Measurements from ENCODE around the gene VGLL4.
A peak's percentile ranks its signal among the peaks of the same experiment; 100 is the strongest.

VGLL4 gene

DNA sequence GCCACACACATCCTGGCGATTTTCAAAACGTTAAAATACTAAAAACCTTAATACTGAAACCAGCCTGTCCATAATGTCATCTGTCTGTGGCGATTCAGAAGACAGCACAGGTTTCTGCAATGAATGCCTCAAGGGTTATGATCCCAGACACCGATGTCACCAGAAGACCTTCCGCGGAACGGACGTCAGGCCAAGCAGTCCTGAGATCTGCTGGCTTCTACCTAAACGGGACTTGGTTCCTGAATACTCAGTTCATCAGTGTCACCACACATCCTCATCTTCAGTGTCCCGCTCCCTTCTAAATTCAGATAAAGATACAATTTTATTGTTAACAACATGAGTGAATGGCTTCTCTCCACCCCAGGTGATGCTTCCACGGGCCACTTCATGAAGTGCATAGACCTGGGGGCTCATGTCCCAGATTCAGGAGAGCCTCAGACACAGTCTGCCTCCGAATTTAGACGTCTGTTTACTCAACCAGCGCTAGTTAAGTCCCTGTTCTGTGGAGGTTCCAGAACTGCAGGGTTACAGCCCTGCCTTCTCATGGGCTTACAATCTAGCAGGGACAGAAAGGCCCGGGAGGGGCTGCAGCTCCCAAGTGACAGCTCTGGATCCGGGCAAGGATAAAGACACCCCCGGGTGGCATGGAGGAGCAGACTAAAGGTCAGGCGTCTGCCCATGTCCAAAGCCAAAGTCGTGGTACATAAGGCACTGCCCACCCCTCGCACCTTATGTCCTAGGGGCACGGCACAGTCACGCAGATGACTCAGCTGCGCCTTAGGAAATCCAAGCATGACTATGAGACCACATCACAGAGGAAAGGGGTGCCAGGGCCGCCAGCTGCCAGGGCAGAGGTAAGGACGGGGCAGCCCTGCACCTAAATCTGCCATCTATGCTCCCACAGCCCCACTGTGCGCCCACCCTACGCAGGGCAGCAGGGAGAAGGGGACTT, 75.9 kb downstream of the VGLL4 start:
- no peaks in the 10 kb centered on the region for H3K27me3 ChIP-seq (ENCODE audit: control insufficient read depth, insufficient read depth, low read length)
- H3K9ac ChIP-seq (ENCODE audit: low read length): no peak overlapping the region
- peaks cover 15% of the 10 kb centered on the region for H3K36me3 ChIP-seq (ENCODE audit: control insufficient read depth, insufficient read depth, low read length)
- H3K4me3 ChIP-seq (ENCODE audit: low read length): no peak overlapping the region
- peak overlapping the region; percentile 85 for H3K27ac ChIP-seq (ENCODE audit: low read depth, low read length)
- peaks cover 13% of the 10 kb centered on the region for H3K4me1 ChIP-seq (ENCODE audit: control insufficient read depth, insufficient read depth, low read length)

DNA sequence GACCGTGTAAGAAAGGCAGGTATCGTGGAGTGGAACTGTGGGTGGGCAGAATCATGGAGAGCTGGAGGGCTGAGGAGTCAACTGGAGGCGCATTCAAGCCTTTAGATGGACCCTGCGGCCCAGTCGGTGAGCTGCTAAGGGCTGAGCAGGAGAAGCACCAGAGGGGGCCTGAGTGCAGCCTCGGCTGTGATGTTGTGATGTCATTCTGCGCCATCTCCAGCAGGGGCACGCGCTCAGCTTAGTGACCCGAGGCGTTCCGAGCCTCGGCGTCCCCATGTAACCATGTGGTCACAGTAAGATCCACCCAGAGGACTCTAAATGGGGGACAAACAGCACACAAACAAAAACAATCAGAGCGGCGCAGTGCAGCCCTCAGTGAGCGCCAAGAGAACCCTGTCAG, 76.8 kb downstream of the VGLL4 start:
- Histone ChIP-seq H3K9ac (ENCODE audit: low read length) (no peak overlapping the region), H3K27ac (ENCODE audit: low read depth, low read length) (peak overlapping the region; percentile 85), H3K4me1 (ENCODE audit: control insufficient read depth, insufficient read depth, low read length) (peaks cover 13% of the 10 kb centered on the region)

DNA sequence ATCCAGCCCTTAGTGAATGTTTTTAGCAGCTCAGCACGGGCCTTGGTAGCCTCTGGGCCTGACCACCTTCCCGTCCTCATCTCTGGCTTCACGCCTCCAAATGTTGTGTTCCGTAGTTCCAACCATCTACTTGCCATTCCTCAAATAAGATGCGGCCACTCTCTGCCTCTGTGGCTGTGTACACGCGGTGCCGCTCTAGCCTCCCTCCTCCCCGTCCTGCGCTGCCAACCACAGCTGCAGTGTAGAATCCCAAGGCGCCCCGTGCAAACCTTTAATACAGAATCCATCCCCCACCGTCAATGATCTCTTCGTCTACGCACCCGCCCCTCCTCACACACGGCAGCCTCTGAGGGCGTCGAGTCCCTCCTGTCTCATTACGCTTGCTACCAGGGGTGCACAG, 77.2 kb downstream of the VGLL4 start:
- Histone ChIP-seq H3K27ac (ENCODE audit: low read depth, low read length) (peak overlapping the region; percentile 85), H3K9ac (ENCODE audit: low read length) (no peak overlapping the region), H3K36me3 (ENCODE audit: control insufficient read depth, insufficient read depth, low read length) (peaks cover 15% of the 10 kb centered on the region), H3K4me1 (ENCODE audit: control insufficient read depth, insufficient read depth, low read length) (peaks cover 15% of the 10 kb centered on the region), H3K4me3 (ENCODE audit: low read length) (no peak overlapping the region), H3K27me3 (ENCODE audit: control insufficient read depth, insufficient read depth, low read length) (no peaks in the 10 kb centered on the region)

More for the DNA sequence above, 76.8 kb downstream of the VGLL4 start:
- H3K4me3 ChIP-seq (ENCODE audit: low read length): no peak overlapping the region
- peaks cover 15% of the 10 kb centered on the region for H3K36me3 ChIP-seq (ENCODE audit: control insufficient read depth, insufficient read depth, low read length)
- H3K27me3 ChIP-seq (ENCODE audit: control insufficient read depth, insufficient read depth, low read length): no peaks in the 10 kb centered on the region

DNA sequence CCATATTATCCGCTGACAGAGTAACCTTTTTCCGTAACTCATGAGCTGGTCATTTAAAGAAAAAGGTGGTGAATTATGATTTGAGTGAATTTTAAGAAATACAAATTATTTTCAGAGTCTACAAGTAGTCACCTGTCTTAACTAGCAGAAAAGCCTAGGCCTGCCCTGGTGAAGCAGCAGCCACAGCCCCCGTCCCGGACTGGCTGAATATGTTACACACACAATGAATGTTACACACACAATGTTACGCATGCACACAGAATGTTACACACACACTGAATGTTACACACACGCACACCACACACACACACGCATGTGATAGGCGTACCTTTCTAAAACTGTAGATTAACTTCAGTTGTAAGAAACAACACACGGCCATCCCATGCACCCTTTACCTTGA, 77.8 kb downstream of the VGLL4 start:
- Histone ChIP-seq H3K36me3 (ENCODE audit: control insufficient read depth, insufficient read depth, low read length) (peaks cover 15% of the 10 kb centered on the region), H3K9ac (ENCODE audit: low read length) (no peak overlapping the region), H3K27ac (ENCODE audit: low read depth, low read length) (no peak overlapping the region), H3K4me3 (ENCODE audit: low read length) (no peak overlapping the region), H3K27me3 (ENCODE audit: control insufficient read depth, insufficient read depth, low read length) (no peaks in the 10 kb centered on the region), H3K4me1 (ENCODE audit: control insufficient read depth, insufficient read depth, low read length) (peaks cover 18% of the 10 kb centered on the region)

DNA sequence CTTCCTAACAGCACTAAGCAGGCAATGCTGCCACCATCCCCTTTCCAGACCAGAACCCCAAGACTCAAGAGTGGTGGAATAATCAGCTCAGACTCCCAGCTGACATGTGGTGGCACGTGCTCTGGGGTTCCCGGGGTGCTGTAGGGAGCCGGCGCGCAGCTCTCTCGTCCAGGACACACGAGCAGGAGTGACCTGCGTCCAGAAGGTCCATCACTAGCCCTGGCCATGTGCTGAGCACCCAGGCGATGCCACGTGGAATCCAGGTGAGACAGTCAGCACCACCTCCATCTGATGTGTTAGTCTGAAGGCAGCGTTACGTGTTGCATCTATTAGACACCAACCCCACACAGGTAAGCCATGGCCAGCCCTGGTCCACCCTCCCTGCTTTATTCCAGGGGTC, 78.2 kb downstream of the VGLL4 start:
- H3K36me3 ChIP-seq (ENCODE audit: control insufficient read depth, insufficient read depth, low read length): peaks cover 15% of the 10 kb centered on the region
- H3K9ac ChIP-seq (ENCODE audit: low read length): no peak overlapping the region
- no peak overlapping the region for H3K27ac ChIP-seq (ENCODE audit: low read depth, low read length)
- no peak overlapping the region for H3K4me3 ChIP-seq (ENCODE audit: low read length)
- H3K4me1 ChIP-seq (ENCODE audit: control insufficient read depth, insufficient read depth, low read length): peaks cover 18% of the 10 kb centered on the region
- H3K27me3 ChIP-seq (ENCODE audit: control insufficient read depth, insufficient read depth, low read length): no peaks in the 10 kb centered on the region

DNA sequence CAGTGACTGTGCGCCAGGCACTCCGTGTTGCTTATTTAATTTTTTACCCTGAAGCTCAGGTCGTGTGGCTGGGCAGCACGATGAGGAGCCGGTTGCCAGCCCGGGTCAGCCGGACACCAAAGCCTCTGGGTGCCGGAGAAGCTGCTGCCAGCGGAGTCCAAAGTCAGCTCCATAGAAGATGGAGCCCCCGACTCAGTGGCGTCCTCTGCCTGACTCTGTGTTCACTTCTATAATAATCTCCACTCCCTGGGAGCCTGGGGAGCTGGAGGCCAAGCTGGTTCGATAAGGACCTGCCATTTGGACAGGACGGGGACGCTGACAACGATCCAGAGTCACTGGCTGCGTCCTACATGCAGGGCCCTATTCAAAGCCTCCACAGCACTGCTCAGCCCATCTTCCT, 78.6 kb downstream of the VGLL4 start:
- no peak overlapping the region for H3K4me3 ChIP-seq (ENCODE audit: low read length)
- no peak overlapping the region for H3K9ac ChIP-seq (ENCODE audit: low read length)
- no peaks in the 10 kb centered on the region for H3K27me3 ChIP-seq (ENCODE audit: control insufficient read depth, insufficient read depth, low read length)
- no peak overlapping the region for H3K27ac ChIP-seq (ENCODE audit: low read depth, low read length)
- H3K36me3 ChIP-seq (ENCODE audit: control insufficient read depth, insufficient read depth, low read length): peaks cover 15% of the 10 kb centered on the region
- H3K4me1 ChIP-seq (ENCODE audit: control insufficient read depth, insufficient read depth, low read length): peaks cover 18% of the 10 kb centered on the region

DNA sequence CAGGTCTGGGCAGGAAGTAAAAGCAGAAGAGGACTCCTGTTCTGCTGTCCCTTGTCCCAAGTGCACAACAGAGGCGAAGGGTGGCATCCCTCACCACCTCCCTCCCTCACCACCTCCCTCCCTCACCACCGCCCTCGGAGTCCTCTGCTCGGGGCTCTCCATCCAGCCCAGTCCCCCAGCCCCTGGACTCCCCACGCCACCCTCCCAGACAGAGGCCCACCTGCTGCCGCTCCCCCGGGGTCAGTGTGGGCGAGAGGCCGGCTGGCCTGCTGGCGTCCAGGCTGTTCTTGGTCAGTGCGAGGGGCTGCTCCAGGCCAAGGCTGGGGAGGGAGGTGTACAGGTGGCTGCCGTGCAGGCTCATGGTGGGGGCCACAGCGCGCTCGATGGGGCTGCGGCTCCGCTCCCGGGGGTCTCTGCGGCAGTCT, 79.1 kb downstream of the VGLL4 start:
- Histone ChIP-seq H3K9ac (ENCODE audit: low read length) (no peak overlapping the region), H3K36me3 (ENCODE audit: control insufficient read depth, insufficient read depth, low read length) (peaks cover 15% of the 10 kb centered on the region), H3K4me3 (ENCODE audit: low read length) (no peak overlapping the region), H3K4me1 (ENCODE audit: control insufficient read depth, insufficient read depth, low read length) (peaks cover 18% of the 10 kb centered on the region), H3K27ac (ENCODE audit: low read depth, low read length) (no peak overlapping the region), H3K27me3 (ENCODE audit: control insufficient read depth, insufficient read depth, low read length) (no peaks in the 10 kb centered on the region)

DNA sequence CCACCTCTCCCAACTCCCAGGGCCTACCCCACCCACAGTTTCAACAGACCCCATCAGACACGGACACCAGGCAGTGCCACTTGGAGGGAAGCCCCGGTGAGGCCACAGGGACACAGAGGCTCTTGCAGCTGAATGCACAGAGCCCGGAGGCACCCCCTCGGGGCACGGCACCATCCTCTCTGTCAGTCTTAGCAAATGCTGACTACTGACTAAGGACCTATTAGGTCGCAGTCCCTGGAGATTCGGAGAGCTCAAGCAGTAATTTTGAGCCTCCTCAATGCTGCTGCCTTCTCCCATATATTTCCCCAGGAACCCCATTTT, 79.9 kb downstream of the VGLL4 start:
- no peaks in the 10 kb centered on the region for H3K27me3 ChIP-seq (ENCODE audit: control insufficient read depth, insufficient read depth, low read length)
- H3K4me1 ChIP-seq (ENCODE audit: control insufficient read depth, insufficient read depth, low read length): peaks cover 14% of the 10 kb centered on the region
- no peak overlapping the region for H3K9ac ChIP-seq (ENCODE audit: low read length)
- no peak overlapping the region for H3K27ac ChIP-seq (ENCODE audit: low read depth, low read length)
- peaks cover 15% of the 10 kb centered on the region for H3K36me3 ChIP-seq (ENCODE audit: control insufficient read depth, insufficient read depth, low read length)
- no peak overlapping the region for H3K4me3 ChIP-seq (ENCODE audit: low read length)

DNA sequence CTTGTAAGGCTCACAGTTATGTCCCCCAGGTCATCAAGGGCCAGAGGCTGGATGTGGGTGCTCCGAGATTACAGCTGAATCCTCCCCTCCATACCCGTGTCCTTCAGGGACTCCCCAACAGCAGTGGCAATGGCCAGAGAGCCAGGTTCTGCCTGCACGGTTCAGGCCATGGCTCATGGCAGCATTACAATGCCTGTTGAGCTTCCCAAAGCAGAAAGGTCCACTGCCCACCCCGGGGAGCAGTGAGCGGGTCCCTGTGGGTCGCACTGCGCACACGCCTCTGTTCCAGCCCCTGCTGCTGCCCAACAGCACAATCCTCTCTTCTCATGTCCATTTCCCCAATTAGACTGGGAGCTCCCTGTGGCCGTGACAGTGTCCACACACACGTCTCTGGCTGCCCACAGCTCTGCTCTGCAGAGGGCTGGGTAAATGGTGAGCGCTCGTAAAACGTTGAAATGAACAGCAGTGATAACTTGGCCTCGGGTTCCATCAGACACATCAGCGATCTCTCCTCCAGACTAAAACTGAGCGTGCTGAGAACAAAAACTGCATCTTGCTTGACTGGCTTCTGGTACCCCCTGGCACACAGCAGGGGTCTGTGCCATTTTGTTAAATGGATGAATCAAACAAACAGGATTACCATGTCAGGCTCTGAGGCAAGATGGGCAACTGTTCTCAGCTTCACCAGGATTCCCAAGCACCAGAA, 80.4 kb downstream of the VGLL4 start:
- Histone ChIP-seq H3K27ac (ENCODE audit: low read depth, low read length) (no peak overlapping the region), H3K4me3 (ENCODE audit: low read length) (no peak overlapping the region), H3K36me3 (ENCODE audit: control insufficient read depth, insufficient read depth, low read length) (peaks cover 15% of the 10 kb centered on the region), H3K4me1 (ENCODE audit: control insufficient read depth, insufficient read depth, low read length) (peaks cover 9% of the 10 kb centered on the region), H3K27me3 (ENCODE audit: control insufficient read depth, insufficient read depth, low read length) (no peaks in the 10 kb centered on the region), H3K9ac (ENCODE audit: low read length) (no peak overlapping the region)

DNA sequence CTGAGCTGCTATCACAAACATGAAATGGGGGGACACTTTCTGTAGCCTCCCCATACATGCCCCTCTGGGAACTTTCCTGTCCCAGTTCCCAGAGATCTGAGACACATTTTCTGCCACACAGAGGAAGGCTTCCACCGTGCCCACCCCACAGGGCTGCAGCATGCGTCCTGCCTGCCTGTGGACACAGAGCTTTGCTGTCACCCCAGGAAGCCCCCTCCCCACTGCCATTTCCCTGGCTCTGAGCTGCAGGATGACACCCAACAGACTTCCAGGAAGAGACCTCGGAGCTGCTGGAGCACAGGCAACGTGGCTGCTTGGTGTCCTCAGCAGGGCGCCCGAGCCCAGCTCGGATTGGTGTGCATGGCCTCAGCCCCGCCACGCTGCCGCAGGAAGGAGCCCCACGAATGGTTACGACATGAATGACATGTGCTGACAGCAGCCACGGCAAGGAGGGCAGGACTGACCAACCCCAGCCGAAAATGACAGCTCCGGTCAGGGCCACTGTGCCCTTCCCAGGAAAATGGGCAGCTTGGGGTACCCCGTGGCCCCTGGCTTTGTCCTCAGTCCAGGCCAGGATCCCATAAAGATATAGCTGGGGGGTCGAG, 81.3 kb downstream of the VGLL4 start:
- peaks cover 17% of the 10 kb centered on the region for H3K36me3 ChIP-seq (ENCODE audit: control insufficient read depth, insufficient read depth, low read length)
- no peak overlapping the region for H3K9ac ChIP-seq (ENCODE audit: low read length)
- H3K27ac ChIP-seq (ENCODE audit: low read depth, low read length): no peak overlapping the region

DNA sequence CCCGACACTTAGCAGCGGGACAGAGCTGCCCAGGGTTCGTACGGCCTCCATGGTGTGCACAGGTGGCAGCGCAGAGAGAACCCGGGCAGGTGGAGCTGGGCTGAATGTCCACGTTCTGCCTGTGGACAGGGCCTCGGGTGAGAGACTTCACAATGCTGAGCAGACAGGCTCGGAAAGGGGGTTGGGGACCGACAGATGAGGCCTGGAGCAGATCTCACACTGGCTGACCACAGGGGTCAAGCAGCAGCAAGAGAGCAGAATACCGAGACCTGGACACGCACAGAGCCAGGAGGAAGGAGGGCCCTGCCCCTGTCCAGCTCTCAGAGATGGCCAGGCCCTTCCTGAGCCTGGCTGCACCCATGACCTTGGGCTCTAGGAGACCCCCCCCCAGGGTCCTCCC, 83.0 kb downstream of the VGLL4 start:
- Histone ChIP-seq H3K4me3 (ENCODE audit: low read length) (no peak overlapping the region), H3K36me3 (ENCODE audit: control insufficient read depth, insufficient read depth, low read length) (peaks cover 11% of the 10 kb centered on the region), H3K27me3 (ENCODE audit: control insufficient read depth, insufficient read depth, low read length) (no peaks in the 10 kb centered on the region), H3K4me1 (ENCODE audit: control insufficient read depth, insufficient read depth, low read length) (peaks cover 18% of the 10 kb centered on the region), H3K27ac (ENCODE audit: low read depth, low read length) (peak overlapping the region; percentile 24), H3K9ac (ENCODE audit: low read length) (no peak overlapping the region)

More for the DNA sequence above, 81.3 kb downstream of the VGLL4 start:
- H3K4me3 ChIP-seq (ENCODE audit: low read length): no peak overlapping the region
- H3K27me3 ChIP-seq (ENCODE audit: control insufficient read depth, insufficient read depth, low read length): no peaks in the 10 kb centered on the region
- peaks cover 12% of the 10 kb centered on the region for H3K4me1 ChIP-seq (ENCODE audit: control insufficient read depth, insufficient read depth, low read length)

DNA sequence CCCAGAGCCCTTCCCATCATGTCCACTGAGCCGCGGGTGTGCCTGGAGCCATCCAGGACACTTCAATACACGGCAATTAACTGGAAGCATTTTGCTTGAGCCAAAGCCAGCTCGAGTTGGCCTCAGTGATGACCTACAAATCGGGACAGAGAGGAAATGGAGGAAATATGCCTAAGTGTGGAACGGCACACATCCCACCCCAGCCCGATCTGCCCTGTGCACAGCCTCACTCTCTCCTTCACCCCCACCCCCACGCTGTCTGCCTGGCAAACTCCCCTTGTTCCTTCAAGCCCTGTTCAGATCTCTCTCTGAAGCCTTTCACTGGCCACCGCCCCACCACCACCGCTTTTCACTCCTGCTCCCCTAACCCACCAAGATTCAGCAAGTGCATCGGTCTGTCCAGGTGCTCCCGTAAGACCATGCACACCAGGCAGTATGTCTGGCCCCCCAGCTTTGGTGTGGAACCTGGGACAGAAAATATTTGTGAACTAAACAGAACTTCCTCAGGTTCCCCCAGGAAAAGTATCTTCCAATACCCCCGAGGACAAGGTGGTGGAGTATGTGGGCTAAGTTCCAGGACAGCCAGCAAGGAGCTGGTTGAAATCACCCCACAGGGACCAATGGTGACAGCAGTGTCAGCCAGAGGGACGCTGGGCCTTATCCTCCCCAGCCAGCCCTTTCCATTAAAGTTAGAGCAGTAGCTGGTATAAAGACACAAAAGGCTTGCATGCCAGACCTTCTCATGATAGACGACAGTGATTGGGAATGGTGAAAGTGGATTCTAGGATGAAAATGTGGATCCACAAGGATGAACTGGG, 83.7 kb downstream of the VGLL4 start:
- no peak overlapping the region for H3K9ac ChIP-seq (ENCODE audit: low read length)
- no peak overlapping the region for H3K4me3 ChIP-seq (ENCODE audit: low read length)
- no peak overlapping the region for H3K27ac ChIP-seq (ENCODE audit: low read depth, low read length)
- H3K36me3 ChIP-seq (ENCODE audit: control insufficient read depth, insufficient read depth, low read length): peaks cover 8% of the 10 kb centered on the region
- H3K4me1 ChIP-seq (ENCODE audit: control insufficient read depth, insufficient read depth, low read length): peaks cover 18% of the 10 kb centered on the region
- H3K27me3 ChIP-seq (ENCODE audit: control insufficient read depth, insufficient read depth, low read length): no peaks in the 10 kb centered on the region
